ENCODE results near the gene MTF2. TPM values are rescaled to one million over a fixed set of nuclear protein-coding genes. Genes with fewer than 3 reads are reported as not detected.

MTF2 gene
- total and polyA plus RNA-seq, 4 experiments from 2014 or later: 46.5 to 74.0 (median 57.9) TPM

DNA sequence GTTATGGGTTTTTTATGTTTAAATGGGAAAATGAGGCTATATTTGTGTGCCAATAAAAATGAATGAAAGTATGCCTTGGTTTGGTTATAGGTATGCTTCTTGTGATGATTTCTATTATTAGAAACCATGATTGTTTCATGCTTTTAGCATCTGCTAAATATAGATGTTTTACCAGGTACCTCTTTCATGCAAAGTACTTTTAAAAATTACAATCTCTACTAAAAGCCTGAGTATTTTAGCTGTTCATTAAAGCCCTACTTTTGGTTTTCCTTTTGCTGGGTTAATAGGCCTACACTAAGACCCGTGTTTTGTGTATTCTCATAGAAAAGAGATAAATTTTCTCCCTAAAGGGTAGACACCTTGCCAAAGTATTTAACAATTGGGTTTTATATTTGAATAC lies 32.0 kb downstream of the MTF2 start:
- ChIA-PET POLR2A (ENCODE audit: partially characterized antibody) (no interaction called here), CTCF (ENCODE audit: partially characterized antibody) (interaction anchor here (0.6 kb wide), 2 partner anchors 327 to 1077 kb away, joined by 3 read pairs; no protein-coding TSS in a partner anchor)
- peaks cover 11% of the 10 kb centered on the region for H3K36me3 ChIP-seq (ENCODE audit: insufficient read depth, low read length)
- Mint-ChIP-seq H3K36me3 (peaks cover 50 to 57% of the 10 kb centered on the region in 2 donors), H3K9me3 (peaks cover 0 to 15% (median 9%) of the 10 kb centered on the region in 8 donors), H3K27ac (no peak overlapping the region), H3K4me3 (no peak overlapping the region), H3K27me3 (no peaks in the 10 kb centered on the region), H3K4me1 (peaks cover 14 to 34% (median 25%) of the 10 kb centered on the region in 4 donors)
- H3K4me3 ChIP-seq (ENCODE audit: low read length in 2 of 2): no peak overlapping the region
- DNase-seq: no peak
- H3K9me3 ChIP-seq (ENCODE audit: control insufficient read depth in 1 of 2, low read length in 2 of 2): no peaks in the 10 kb centered on the region
- no peaks in the 10 kb centered on the region for H3K27me3 ChIP-seq (ENCODE audit: insufficient read depth, low read length)
- intact Hi-C loops (cut with micrococcal nuclease): loop anchor here (5.0 kb wide), 1 partner anchor 34 kb away; the partner anchor contains the start of gene MTF2
- peaks cover 17% of the 10 kb centered on the region for H3K4me1 ChIP-seq (ENCODE audit: insufficient read depth, low read length)
- H3K27ac ChIP-seq (ENCODE audit: low read depth, low read length): no peak overlapping the region

DNA sequence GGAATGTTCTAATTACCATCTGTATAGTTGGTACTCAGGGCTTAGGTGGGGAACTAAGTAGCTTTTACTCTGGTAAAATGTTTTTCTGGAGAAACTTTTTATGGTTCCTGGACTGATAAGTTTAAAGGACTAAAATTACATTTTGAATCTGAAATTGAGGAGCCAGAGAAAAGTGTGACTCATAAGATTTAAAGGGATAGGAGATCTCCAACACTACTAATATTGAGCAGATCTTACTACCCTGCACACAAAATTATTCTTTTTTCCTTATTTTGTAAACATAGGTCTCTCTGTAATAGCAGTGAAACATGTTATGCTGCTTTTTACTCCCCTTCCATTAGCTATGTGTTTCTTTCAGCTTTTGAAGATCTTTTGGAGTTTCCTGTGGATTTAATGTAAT lies 32.5 kb downstream of the MTF2 start:
- ChIA-PET POLR2A (ENCODE audit: partially characterized antibody) (no interaction called here), CTCF (ENCODE audit: partially characterized antibody) (interaction anchor here (0.6 kb wide), 2 partner anchors 328 to 1077 kb away, joined by 3 read pairs; no protein-coding TSS in a partner anchor)
- peaks cover 0 to 15% (median 9%) of the 10 kb centered on the region in 8 donors for H3K9me3 Mint-ChIP-seq
- no peak overlapping the region for H3K27ac ChIP-seq (ENCODE audit: low read depth, low read length)
- H3K27me3 Mint-ChIP-seq: no peaks in the 10 kb centered on the region
- peaks cover 14 to 33% (median 25%) of the 10 kb centered on the region in 4 donors for H3K4me1 Mint-ChIP-seq
- no peak overlapping the region for H3K4me3 ChIP-seq (ENCODE audit: low read length in 2 of 2)
- H3K27ac Mint-ChIP-seq: peak overlapping the region in 4 of 7 donors; percentile 5 to 72 (median 48)
- H3K27me3 ChIP-seq (ENCODE audit: insufficient read depth, low read length): no peaks in the 10 kb centered on the region
- H3K36me3 ChIP-seq (ENCODE audit: insufficient read depth, low read length): peaks cover 14% of the 10 kb centered on the region
- DNase-seq: no peak
- H3K9me3 ChIP-seq (ENCODE audit: control insufficient read depth in 1 of 2, low read length in 2 of 2): no peaks in the 10 kb centered on the region
- peaks cover 50 to 61% of the 10 kb centered on the region in 2 donors for H3K36me3 Mint-ChIP-seq
- intact Hi-C loops (cut with micrococcal nuclease): loop anchor here (5.0 kb wide), 1 partner anchor 34 kb away; the partner anchor contains the start of gene MTF2
- peaks cover 17% of the 10 kb centered on the region for H3K4me1 ChIP-seq (ENCODE audit: insufficient read depth, low read length)
- H3K4me3 Mint-ChIP-seq: no peak overlapping the region

DNA sequence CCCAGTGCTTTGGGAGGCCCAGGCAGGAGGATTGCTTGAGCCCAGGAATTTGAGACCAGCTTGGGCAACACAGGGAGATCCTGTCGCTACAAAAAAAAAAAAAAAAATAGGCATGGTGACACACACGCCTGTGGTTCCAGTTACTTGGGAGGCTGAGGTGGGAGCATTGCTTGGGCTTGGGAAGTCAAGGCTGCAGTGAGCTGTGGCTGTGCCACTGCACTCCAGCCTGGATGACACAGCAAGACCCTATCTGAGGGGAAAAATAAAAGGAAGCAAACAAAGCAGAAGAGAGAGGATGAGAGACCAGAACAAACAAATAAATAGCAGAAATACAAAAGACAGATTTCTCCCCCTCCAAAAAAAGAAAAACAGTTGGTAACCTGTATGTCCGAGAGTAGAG lies 34.0 kb downstream of the MTF2 start:
- Mint-ChIP-seq H3K4me1 (peaks cover 11 to 33% (median 24%) of the 10 kb centered on the region in 4 donors), H3K4me3 (no peak overlapping the region), H3K9me3 (peaks cover 0 to 7% (median 4%) of the 10 kb centered on the region in 8 donors), H3K27me3 (no peaks in the 10 kb centered on the region), H3K27ac (peak overlapping the region in 3 of 7 donors; percentile 1 to 48 (median 13)), H3K36me3 (peaks cover 40 to 64% of the 10 kb centered on the region in 2 donors)
- ChIA-PET POLR2A (ENCODE audit: partially characterized antibody) (no interaction called here), CTCF (ENCODE audit: partially characterized antibody) (no interaction called here)
- intact Hi-C loops (cut with micrococcal nuclease): loop anchor here (5.0 kb wide), 1 partner anchor 36 kb away; the partner anchor contains the start of gene MTF2
- Histone ChIP-seq H3K27ac (ENCODE audit: low read depth, low read length) (no peak overlapping the region), H3K4me3 (ENCODE audit: low read length in 2 of 2) (no peak overlapping the region), H3K9me3 (ENCODE audit: control insufficient read depth in 1 of 2, low read length in 2 of 2) (no peaks in the 10 kb centered on the region), H3K36me3 (ENCODE audit: insufficient read depth, low read length) (peaks cover 23% of the 10 kb centered on the region), H3K27me3 (ENCODE audit: insufficient read depth, low read length) (no peaks in the 10 kb centered on the region), H3K4me1 (ENCODE audit: insufficient read depth, low read length) (peaks cover 17% of the 10 kb centered on the region)
- DNase-seq: no peak

DNA sequence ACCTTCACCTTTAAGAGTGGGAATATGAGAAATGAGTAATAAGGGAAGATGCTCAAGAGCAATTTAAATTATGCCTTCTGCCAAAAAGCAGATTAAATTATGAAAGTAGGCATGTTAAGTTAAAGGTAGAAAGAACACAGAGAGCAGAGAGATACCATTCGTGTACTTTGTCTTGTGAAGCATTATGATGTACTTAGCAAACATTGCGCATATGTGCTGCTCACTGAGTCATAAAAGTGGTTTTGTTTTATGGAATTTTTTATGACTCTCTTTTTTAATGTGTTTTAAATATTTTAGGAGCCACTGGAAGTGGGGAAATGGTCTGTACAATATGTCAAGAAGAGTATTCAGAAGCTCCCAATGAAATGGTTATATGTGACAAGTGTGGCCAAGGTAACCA lies 35.3 kb downstream of the MTF2 start:
- Histone ChIP-seq H3K27ac (ENCODE audit: low read depth, low read length) (no peak overlapping the region), H3K9me3 (ENCODE audit: control insufficient read depth in 1 of 2, low read length in 2 of 2) (no peaks in the 10 kb centered on the region), H3K27me3 (ENCODE audit: insufficient read depth, low read length) (no peaks in the 10 kb centered on the region), H3K4me3 (ENCODE audit: low read length in 2 of 2) (no peak overlapping the region), H3K4me1 (ENCODE audit: insufficient read depth, low read length) (peaks cover 12% of the 10 kb centered on the region), H3K36me3 (ENCODE audit: insufficient read depth, low read length) (peaks cover 30% of the 10 kb centered on the region)
- Mint-ChIP-seq H3K36me3 (peaks cover 38 to 66% of the 10 kb centered on the region in 2 donors), H3K4me3 (no peak overlapping the region), H3K9me3 (no peaks in the 10 kb centered on the region), H3K4me1 (peaks cover 6 to 24% (median 16%) of the 10 kb centered on the region in 4 donors), H3K27ac (no peak overlapping the region), H3K27me3 (no peaks in the 10 kb centered on the region)
- ChIA-PET POLR2A (ENCODE audit: partially characterized antibody) (interaction anchor here (1.2 kb wide), 1 partner anchor 231 kb away, joined by 3 read pairs; no protein-coding TSS in a partner anchor), CTCF (ENCODE audit: partially characterized antibody) (no interaction called here)
- no peak for DNase-seq
- intact Hi-C loops (cut with micrococcal nuclease): loop anchor here (5.0 kb wide), 1 partner anchor 37 kb away; the partner anchor contains the start of gene MTF2

DNA sequence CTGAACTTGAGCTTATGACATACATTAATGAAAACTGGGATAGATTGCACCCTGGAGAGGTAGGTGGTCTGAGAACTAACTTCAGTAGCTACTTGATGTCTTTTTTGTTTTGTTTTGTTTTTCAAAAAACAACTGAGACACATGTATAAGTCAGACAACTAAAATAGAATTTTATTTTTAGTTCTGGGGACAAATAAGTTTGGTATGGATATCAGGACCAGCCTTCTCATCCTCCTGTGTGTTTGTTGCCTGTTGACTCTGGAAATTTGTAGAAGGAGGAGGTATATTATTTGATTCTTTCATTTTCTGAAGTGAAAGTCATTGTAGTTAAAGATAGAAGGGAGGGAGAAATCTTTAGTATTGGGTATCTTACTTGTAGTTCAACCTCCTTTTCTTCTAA lies 41.5 kb downstream of the MTF2 start:
- intact Hi-C loops (cut with micrococcal nuclease): no loop called here
- Mint-ChIP-seq H3K9me3 (no peaks in the 10 kb centered on the region), H3K4me3 (no peak overlapping the region), H3K36me3 (peaks cover 31 to 51% of the 10 kb centered on the region in 2 donors), H3K4me1 (peaks cover 0 to 7% (median under 1%) of the 10 kb centered on the region in 4 donors), H3K27ac (peak overlapping the region in 2 of 7 donors; percentile 37 to 38), H3K27me3 (no peaks in the 10 kb centered on the region)
- Histone ChIP-seq H3K4me3 (ENCODE audit: low read length in 2 of 2) (no peak overlapping the region), H3K36me3 (ENCODE audit: insufficient read depth, low read length) (peaks cover 27% of the 10 kb centered on the region), H3K27me3 (ENCODE audit: insufficient read depth, low read length) (no peaks in the 10 kb centered on the region), H3K9me3 (ENCODE audit: control insufficient read depth in 1 of 2, low read length in 2 of 2) (no peaks in the 10 kb centered on the region), H3K4me1 (ENCODE audit: insufficient read depth, low read length) (no peaks in the 10 kb centered on the region), H3K27ac (ENCODE audit: low read depth, low read length) (no peak overlapping the region)
- no peak for DNase-seq
- CTCF ChIA-PET (ENCODE audit: partially characterized antibody): interaction anchor here (1.2 kb wide), 1 partner anchor 41 kb away, joined by 3 read pairs; no protein-coding TSS in a partner anchor
- POLR2A ChIA-PET (ENCODE audit: partially characterized antibody): no interaction called here

DNA sequence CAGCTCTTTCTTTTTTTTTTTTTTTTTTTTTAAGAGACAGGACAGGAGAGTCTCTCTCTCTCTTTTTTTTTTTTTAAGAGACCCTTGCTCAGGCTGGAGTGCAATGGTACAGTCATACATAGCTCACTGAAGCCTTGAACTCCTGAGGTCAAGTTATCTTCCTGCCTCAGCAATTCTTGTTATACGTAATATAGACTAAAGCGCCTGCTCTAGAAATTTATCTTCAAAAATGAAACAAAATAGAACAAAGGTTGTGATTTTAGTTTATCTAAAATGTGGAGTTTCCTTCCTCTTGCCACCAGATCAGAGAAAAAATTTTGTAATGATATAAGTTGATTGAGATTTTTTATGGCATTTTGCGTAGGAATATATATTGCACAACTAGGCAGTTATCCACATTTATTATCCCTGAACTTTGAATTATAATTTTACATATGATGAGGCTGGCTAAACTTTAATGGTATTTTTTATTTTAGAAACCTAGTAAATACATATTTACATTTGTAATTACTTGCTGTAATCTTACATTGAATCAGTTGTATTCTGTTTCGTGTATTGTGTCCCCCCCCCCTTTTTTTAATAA lies 44.2 kb downstream of the MTF2 start:
- Mint-ChIP-seq H3K9me3 (no peaks in the 10 kb centered on the region), H3K27me3 (no peaks in the 10 kb centered on the region), H3K27ac (no peak overlapping the region), H3K36me3 (peaks cover 23 to 41% of the 10 kb centered on the region in 2 donors), H3K4me3 (no peak overlapping the region), H3K4me1 (peaks cover 0 to 7% (median under 1%) of the 10 kb centered on the region in 4 donors)
- CTCF ChIA-PET (ENCODE audit: partially characterized antibody): no interaction called here
- Histone ChIP-seq H3K27me3 (ENCODE audit: insufficient read depth, low read length) (no peaks in the 10 kb centered on the region), H3K4me3 (ENCODE audit: low read length in 2 of 2) (no peak overlapping the region), H3K4me1 (ENCODE audit: insufficient read depth, low read length) (no peaks in the 10 kb centered on the region), H3K27ac (ENCODE audit: low read depth, low read length) (no peak overlapping the region), H3K9me3 (ENCODE audit: control insufficient read depth in 1 of 2, low read length in 2 of 2) (no peaks in the 10 kb centered on the region), H3K36me3 (ENCODE audit: insufficient read depth, low read length) (peaks cover 21% of the 10 kb centered on the region)
- POLR2A ChIA-PET (ENCODE audit: partially characterized antibody): no interaction called here
- intact Hi-C loops (cut with micrococcal nuclease): no loop called here
- no peak for DNase-seq

DNA sequence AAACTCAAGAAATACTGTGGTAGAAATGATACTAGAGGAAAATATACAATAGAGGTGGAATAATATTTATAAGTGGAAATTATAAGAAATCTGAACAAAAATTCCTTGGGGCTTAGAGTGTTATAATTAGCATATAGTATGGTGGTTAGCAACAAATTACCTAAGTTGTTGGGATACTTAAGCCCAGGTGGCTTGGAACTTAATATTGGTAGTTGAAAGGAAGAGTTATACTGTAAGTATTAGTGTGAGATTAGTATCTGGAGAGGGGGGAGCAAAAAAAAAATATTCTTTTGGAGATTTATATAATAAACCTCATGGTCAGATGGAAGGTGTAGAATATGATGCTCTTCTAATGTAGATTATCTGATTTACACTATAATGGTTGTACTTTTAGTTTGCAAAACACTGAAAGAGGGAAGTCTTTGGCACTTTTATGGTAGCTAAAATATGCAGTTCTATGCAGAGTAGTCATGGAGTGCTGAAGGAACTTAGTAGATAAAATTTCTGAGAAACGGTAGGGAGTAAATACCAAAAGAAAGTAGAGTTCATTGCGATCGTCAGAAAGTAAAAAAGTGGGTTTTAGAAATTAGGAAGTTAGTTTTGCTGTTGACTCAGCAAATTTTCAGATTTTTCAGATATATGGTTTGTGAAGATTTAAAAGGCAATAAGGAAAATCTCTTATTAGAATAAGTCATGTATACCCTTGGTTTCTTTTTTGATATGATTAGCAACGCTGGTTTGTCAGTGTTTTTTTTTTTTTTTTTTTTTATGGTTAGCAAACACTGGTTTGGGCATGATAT lies 45.7 kb downstream of the MTF2 start:
- Mint-ChIP-seq H3K4me3 (no peak overlapping the region), H3K36me3 (peaks cover 12 to 36% of the 10 kb centered on the region in 2 donors), H3K9me3 (no peaks in the 10 kb centered on the region), H3K27ac (peak overlapping the region in 3 of 7 donors; percentile 12 to 69 (median 24)), H3K4me1 (peaks cover 0 to 7% (median under 1%) of the 10 kb centered on the region in 4 donors), H3K27me3 (no peaks in the 10 kb centered on the region)
- Histone ChIP-seq H3K4me1 (ENCODE audit: insufficient read depth, low read length) (no peaks in the 10 kb centered on the region), H3K27me3 (ENCODE audit: insufficient read depth, low read length) (no peaks in the 10 kb centered on the region), H3K9me3 (ENCODE audit: control insufficient read depth in 1 of 2, low read length in 2 of 2) (no peaks in the 10 kb centered on the region), H3K27ac (ENCODE audit: low read depth, low read length) (no peak overlapping the region), H3K36me3 (ENCODE audit: insufficient read depth, low read length) (peaks cover 12% of the 10 kb centered on the region), H3K4me3 (ENCODE audit: low read length in 2 of 2) (no peak overlapping the region)
- CTCF ChIA-PET (ENCODE audit: partially characterized antibody): no interaction called here
- intact Hi-C loops (cut with micrococcal nuclease): no loop called here
- DNase-seq: no peak
- POLR2A ChIA-PET (ENCODE audit: partially characterized antibody): interaction anchor here (0.9 kb wide), 2 partner anchors 14 to 45 kb away, joined by 3 read pairs; partner anchors contain the start of gene MTF2

All from CD4-positive, alpha-beta memory T cell (primary cell).